Ishikawa (cell line): ENCODE measurements around the gene RABGAP1L.

Experiments
- CEBPB ChIP-seq: IDR thresholded peaks from 2 replicates; pipeline ENCODE4 v1.6.1; 2012
- EP300 ChIP-seq: IDR thresholded peaks from 2 replicates; pipeline ENCODE4 v1.6.1; 2012; ENCODE audit warnings: borderline replicate concordance
- FOXM1 ChIP-seq: IDR thresholded peaks from 2 replicates; pipeline ENCODE4 v1.6.1; 2012; ENCODE audit warnings: low read depth, borderline replicate concordance
- MAX ChIP-seq: IDR thresholded peaks from 2 replicates; pipeline ENCODE4 v1.6.1; 2012
- RAD21 ChIP-seq: IDR thresholded peaks from 2 replicates; pipeline ENCODE4 v1.6.1; 2012; ENCODE audit warnings: low read depth
- TAF1 ChIP-seq: IDR thresholded peaks from 2 replicates; pipeline ENCODE4 v1.6.1; 2012; ENCODE audit warnings: low read depth, mild to moderate bottlenecking

GRCh38 chr1:174786760-174787159 is 627.4 kb downstream of the RABGAP1L start:
- TF ChIP-seq MAX (no peak), CEBPB (no peak), TAF1 (no peak), EP300 (no peak), RAD21 (no peak), FOXM1 (no peak)
